Hepatocyte (in vitro differentiated cells): Measurements from ENCODE around the gene USP8. TPM values are rescaled to one million over a fixed set of nuclear protein-coding genes. Genes with fewer than 3 reads are reported as not detected.

Source experiments
- DNase-seq: peaks from one replicate; pipeline ENCODE4 v3.0.0-alpha.2; 2016; ENCODE audit warnings: low spot score
- H2AFZ ChIP-seq: fragments of 200-600 bp; sonication (generic); 2 replicates; pipeline ENCODE4 v1.6.0; 2016; ENCODE audit warnings: antibody characterized with exemption, mild to moderate bottlenecking
- H3K27ac ChIP-seq: fragments of 200-600 bp; sonication (generic); 2 replicates; pipeline ENCODE4 v1.5.1; 2016; ENCODE audit warnings: mild to moderate bottlenecking
- H3K27me3 ChIP-seq: fragments of 200-600 bp; sonication (generic); 2 replicates; pipeline ENCODE4 v1.6.1; 2016
- H3K36me3 ChIP-seq: fragments of 200-600 bp; sonication (generic); replicated peaks from 2 replicates; pipeline ENCODE4 v1.5.1; 2016; ENCODE audit warnings: low read depth; ENCODE audit not compliant: insufficient read depth
- H3K4me1 ChIP-seq: fragments of 200-600 bp; sonication (generic); 2 replicates; pipeline ENCODE4 v1.5.1; 2016; ENCODE audit warnings: mild to moderate bottlenecking, moderate library complexity; ENCODE audit not compliant: insufficient read depth
- H3K4me2 ChIP-seq: fragments of 200-600 bp; sonication (generic); 2 replicates; pipeline ENCODE4 v1.6.0; 2016
- H3K4me3 ChIP-seq: fragments of 200-600 bp; sonication (generic); 2 replicates; pipeline ENCODE4 v1.5.1; 2016; ENCODE audit warnings: mild to moderate bottlenecking
- H3K79me2 ChIP-seq: fragments of 200-600 bp; sonication (generic); 2 replicates; pipeline ENCODE4 v1.6.0; 2017; ENCODE audit warnings: mild to moderate bottlenecking
- H3K9me2 ChIP-seq: fragments of 200-600 bp; sonication (generic); replicated peaks from 2 replicates; pipeline ENCODE4 v1.6.0; 2017; ENCODE audit warnings: mild to moderate bottlenecking; ENCODE audit not compliant: insufficient read depth
- H3K9me3 ChIP-seq: fragments of 200-600 bp; sonication (generic); 2 replicates; pipeline ENCODE4 v1.5.1; 2016; ENCODE audit warnings: low read depth, mild to moderate bottlenecking
- H4K20me1 ChIP-seq: fragments of 200-600 bp; sonication (generic); 2 replicates; pipeline ENCODE4 v1.6.0; 2016; ENCODE audit warnings: mild to moderate bottlenecking; ENCODE audit not compliant: insufficient read depth, poor library complexity, severe bottlenecking
- EZH2 ChIP-seq: fragments of 200-600 bp; sonication (generic); IDR thresholded peaks from 2 replicates; pipeline ENCODE4 v1.6.1; 2016; ENCODE audit warnings: antibody characterized with exemption, mild to moderate bottlenecking, borderline replicate concordance
- EZH2phosphoT487 ChIP-seq: fragments of 200-600 bp; sonication (generic); IDR thresholded peaks from one replicate; pipeline ENCODE4 v1.6.1; 2018; ENCODE audit warnings: antibody characterized with exemption, mild to moderate bottlenecking, low read depth, moderate library complexity; ENCODE audit not compliant: unreplicated experiment, severe bottlenecking
- WGBS: methylation state at CpG from one replicate; pipeline ENCODE4 v1.1.6; 2016; ENCODE audit warnings: low lambda C conversion rate; ENCODE audit errors: missing lambda C conversion rate; 5-methylcytosine and 5-hydroxymethylcytosine counted together
- polyA plus RNA-seq: library from polyadenylated mRNA; unstranded; fragments of >200 nt; fragmentation: Nextera tagmentation; extraction: Ambion mirVana; gene quantifications from 2 replicates; pipeline ENCODE4 v1.2.1, GENCODE V29; 2016
- small RNA-seq: library from RNA; depleted of rRNA; stranded (forward); fragments of <200 nt; gene quantifications from one replicate; pipeline ENCODE3, GENCODE V24; 2014
- total RNA-seq: library from RNA; depleted of rRNA; stranded (reverse); fragments of >200 nt; gene quantifications from 2 replicates; pipeline ENCODE4 v1.2.3, GENCODE V29; 2014
- TF ChIP-seq, protein P1 (sequence below): fragments of 200-600 bp; sonication (generic); IDR thresholded peaks from 2 replicates; pipeline ENCODE4 v1.5.1; 2016; ENCODE audit warnings: antibody characterized with exemption, mild to moderate bottlenecking; ENCODE audit not compliant: poor library complexity

USP8 gene
- total and polyA plus RNA-seq, 2 experiments from 2014 or later = 46.8 to 79.9 TPM

DNA sequence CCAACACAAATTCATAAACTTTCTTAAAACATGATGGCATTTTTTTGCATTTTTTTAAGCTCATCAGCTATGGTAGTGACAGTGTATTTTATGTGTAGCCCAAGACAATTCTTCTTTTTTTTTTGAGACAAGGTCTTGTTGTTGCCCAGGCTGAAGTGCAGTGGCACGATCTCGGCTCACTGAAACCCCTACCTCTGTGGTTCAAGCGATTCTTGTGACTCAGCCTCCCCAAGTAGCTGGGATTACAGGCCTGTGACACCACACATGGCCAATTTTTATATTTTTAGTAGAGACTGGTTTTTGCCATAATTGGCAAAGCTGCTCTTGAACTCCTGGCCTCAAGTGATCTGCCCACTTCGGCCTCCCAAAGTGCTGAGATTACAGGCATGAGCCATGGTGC is 139.6 kb downstream of the USP8 start:
- TF ChIP-seq EZH2phosphoT487 = no peak
- TF ChIP-seq, protein P1, sequence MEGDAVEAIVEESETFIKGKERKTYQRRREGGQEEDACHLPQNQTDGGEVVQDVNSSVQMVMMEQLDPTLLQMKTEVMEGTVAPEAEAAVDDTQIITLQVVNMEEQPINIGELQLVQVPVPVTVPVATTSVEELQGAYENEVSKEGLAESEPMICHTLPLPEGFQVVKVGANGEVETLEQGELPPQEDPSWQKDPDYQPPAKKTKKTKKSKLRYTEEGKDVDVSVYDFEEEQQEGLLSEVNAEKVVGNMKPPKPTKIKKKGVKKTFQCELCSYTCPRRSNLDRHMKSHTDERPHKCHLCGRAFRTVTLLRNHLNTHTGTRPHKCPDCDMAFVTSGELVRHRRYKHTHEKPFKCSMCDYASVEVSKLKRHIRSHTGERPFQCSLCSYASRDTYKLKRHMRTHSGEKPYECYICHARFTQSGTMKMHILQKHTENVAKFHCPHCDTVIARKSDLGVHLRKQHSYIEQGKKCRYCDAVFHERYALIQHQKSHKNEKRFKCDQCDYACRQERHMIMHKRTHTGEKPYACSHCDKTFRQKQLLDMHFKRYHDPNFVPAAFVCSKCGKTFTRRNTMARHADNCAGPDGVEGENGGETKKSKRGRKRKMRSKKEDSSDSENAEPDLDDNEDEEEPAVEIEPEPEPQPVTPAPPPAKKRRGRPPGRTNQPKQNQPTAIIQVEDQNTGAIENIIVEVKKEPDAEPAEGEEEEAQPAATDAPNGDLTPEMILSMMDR = no peak
- no peak for TF ChIP-seq EZH2
- WGBS = 97% methylated on average over 4 of the region's 4 CpGs

More for the DNA sequence above, 139.6 kb downstream of the USP8 start:
- Histone ChIP-seq H3K79me2 (no peaks in the 10 kb centered on the region), H3K9me3 (no peaks in the 10 kb centered on the region), H3K4me2 (no peak overlapping the region), H3K27me3 (no peaks in the 10 kb centered on the region), H3K9me2 (no peaks in the 10 kb centered on the region), H3K27ac (no peak overlapping the region), H4K20me1 (no peaks in the 10 kb centered on the region), H3K4me3 (no peak overlapping the region), H3K4me1 (no peaks in the 10 kb centered on the region), H3K36me3 (no peaks in the 10 kb centered on the region), H2AFZ (no peak overlapping the region)
- DNase-seq = no peak

Small RNAs within 50 kb of the gene (small RNA-seq; reads per million reads assigned to genes)
- not detected for gene RNA5SP395

Other genes with a start within 250 kb of the USP8 start
- gene SLC27A2, start 242.2 kb upstream of the USP8 start, total RNA-seq = 37.0 and 41.3 TPM in 2 replicates
- 10.1 and 24.8 TPM in 2 replicates for gene SLC27A2, start 242.2 kb upstream of the USP8 start, polyA plus RNA-seq
- 0.44 TPM in 1 of 2 replicates, not detected in the other for gene HDC, start 158.7 kb upstream of the USP8 start, total RNA-seq
- gene HDC, start 158.7 kb upstream of the USP8 start, polyA plus RNA-seq = not detected in 2 replicates
- 35.7 and 38.7 TPM in 2 replicates for gene GABPB1, start 69.2 kb upstream of the USP8 start, total RNA-seq
- 18.2 and 23.3 TPM in 2 replicates for gene GABPB1, start 69.2 kb upstream of the USP8 start, polyA plus RNA-seq
- gene USP50, start 122.3 kb downstream of the USP8 start, total RNA-seq = not detected in 2 replicates
- 0.29 and 0.74 TPM in 2 replicates for gene USP50, start 122.3 kb downstream of the USP8 start, polyA plus RNA-seq